ENCODE data around the gene ZNF329. TPM values are rescaled to one million over a fixed set of nuclear protein-coding genes. Genes with fewer than 3 reads are reported as not detected.

ZNF329 gene
- total and polyA plus RNA-seq, 9 of the 15 experiments (the other 6 are each of a cell fraction or from before 2014, with no cell fraction given): 0.21 to 3.6 (median 2.2) TPM

GRCh38 chr19:58097781-58098681 is 52.6 kb downstream of the ZNF329 start, which contains the start of gene ZSCAN18 (continued):
- 0 out of 2 replicates have a peak, but pooled peaks have one; percentile 12 for TF ChIP-seq RAD51 (IDR thresholded peaks at IDR 0.05; ENCODE audit: borderline replicate concordance, low read depth)
- no peak for TF ChIP-seq ZNF253 (CRISPR knock-in tag; conservative IDR thresholded peaks at IDR 0.05)
- TF ChIP-seq ZNF444 (CRISPR knock-in tag; IDR thresholded peaks at IDR 0.05): no peak
- no peak for TF ChIP-seq ETS2 (tag; IDR thresholded peaks at IDR 0.05; ENCODE audit: borderline replicate concordance, poor library complexity, severe bottlenecking)
- no peak for TF ChIP-seq FOXK2 (conservative IDR thresholded peaks at IDR 0.05 in 1 of 2, IDR thresholded peaks at IDR 0.05 in 1 of 2; ENCODE audit: low read depth in 2 of 2)
- TF ChIP-seq ERF (CRISPR knock-in tag; IDR thresholded peaks at IDR 0.05): 0 out of 2 replicates have a peak, but pooled peaks have one; percentile 16
- peak; percentile 49 for TF ChIP-seq PHF8 (IDR thresholded peaks at IDR 0.05; ENCODE audit: borderline replicate concordance, low read length)
- TF ChIP-seq PKNOX1 (IDR thresholded peaks at IDR 0.05): peak; percentile 95
- peak; percentile 99 for TF ChIP-seq FOXJ2 (tag; IDR thresholded peaks at IDR 0.05)
- no peak for TF ChIP-seq NR3C1 (CRISPR knock-in tag; IDR thresholded peaks at IDR 0.05)
- peak; percentile 76; the same call in 1 of the 2 replicates for TF ChIP-seq EGR1 (conservative IDR thresholded peaks at IDR 0.05)
- TF ChIP-seq ZNF436 (CRISPR knock-in tag; IDR thresholded peaks at IDR 0.05): no peak

Data from K562 (cell line).